SU-DHL-6 (cell line): ENCODE measurements around the gene SLC12A2.

Source experiments
- H2AFZ ChIP-seq: fragments of 200-600 bp; sonication (generic); 2 replicates; pipeline ENCODE4 v1.6.1; 2014; ENCODE audit warnings: low read depth, mild to moderate bottlenecking, moderate library complexity, mixed read lengths, antibody characterized with exemption, low read length; ENCODE audit not compliant: severe bottlenecking
- H3F3A ChIP-seq: fragments of 200-600 bp; shearing (Covaris generic); 2 replicates; pipeline ENCODE4 v1.6.0; 2016; ENCODE audit warnings: antibody characterized with exemption, mild to moderate bottlenecking; ENCODE audit not compliant: insufficient read depth
- H3K27ac ChIP-seq: fragments of 200-600 bp; sonication (generic); 2 replicates; pipeline ENCODE4 v1.5.1; 2016; ENCODE audit warnings: low read depth, mild to moderate bottlenecking, low read length, moderate library complexity, mixed read lengths
- H3K27me3 ChIP-seq: fragments of 200-600 bp; sonication (generic), shearing (Covaris generic); 2 replicates; pipeline ENCODE4 v1.6.0; 2014; ENCODE audit warnings: mild to moderate bottlenecking, low read length
- H3K36me3 ChIP-seq: fragments of 200-600 bp; sonication (generic); 2 replicates; pipeline ENCODE4 v1.6.1; 2014; ENCODE audit warnings: mild to moderate bottlenecking, low read length, mixed read lengths
- H3K4me2 ChIP-seq: fragments of 300-600, 200-600 bp; shearing (Covaris generic), sonication (generic); 2 replicates; pipeline ENCODE4 v1.6.0; 2014; ENCODE audit warnings: low read length, low read depth, mild to moderate bottlenecking; ENCODE audit not compliant: poor library complexity, severe bottlenecking
- H3K4me3 ChIP-seq: fragments of 200-600 bp; sonication (generic); 2 replicates; pipeline ENCODE4 v1.5.1; 2014; ENCODE audit warnings: antibody characterized with exemption, low read length, mild to moderate bottlenecking, mixed read lengths; ENCODE audit not compliant: insufficient read depth, poor library complexity, severe bottlenecking
- H3K79me2 ChIP-seq: fragments of 200-600 bp; sonication (generic); 2 replicates; pipeline ENCODE4 v1.6.1; 2014; ENCODE audit warnings: mild to moderate bottlenecking, low read length, moderate library complexity; ENCODE audit not compliant: insufficient read depth
- H3K9ac ChIP-seq: fragments of 200-600 bp; sonication (generic); 2 replicates; pipeline ENCODE4 v1.7.0; 2014; ENCODE audit warnings: mild to moderate bottlenecking, low read length
- H3K9me2 ChIP-seq: fragments of 200-600 bp; sonication (generic); replicated peaks from 2 replicates; pipeline ENCODE4 v1.6.1; 2014; ENCODE audit warnings: low read length; ENCODE audit not compliant: insufficient read depth
- H3K9me3 ChIP-seq: fragments of 200-600 bp; sonication (generic); 2 replicates; pipeline ENCODE4 v1.6.1; 2014; ENCODE audit warnings: low read length, mixed read lengths; ENCODE audit not compliant: insufficient read depth
- H4K20me1 ChIP-seq: fragments of 200-600 bp; sonication (generic); 2 replicates; pipeline ENCODE4 v1.6.1; 2014; ENCODE audit warnings: low read depth, mild to moderate bottlenecking, antibody characterized with exemption, low read length, moderate library complexity, mixed read lengths
- EZH2phosphoT487 ChIP-seq: fragments of 200-600 bp; sonication (generic), shearing (Covaris generic); conservative IDR thresholded peaks from 2 replicates; pipeline ENCODE4 v1.6.1; 2018; ENCODE audit warnings: mild to moderate bottlenecking, antibody characterized with exemption, low read length, moderate library complexity, mixed read lengths
- TF ChIP-seq, protein P1 (sequence below): fragments of 200-600 bp; sonication (generic); IDR thresholded peaks from one replicate; pipeline ENCODE4 v1.5.1; 2017; ENCODE audit warnings: antibody characterized with exemption, mild to moderate bottlenecking, low read length, moderate library complexity; ENCODE audit not compliant: insufficient read depth, poor library complexity, severe bottlenecking

The SLC12A2 gene

GRCh38 chr5:128038643-128039042 lies 44.9 kb upstream of the SLC12A2 start:
- Histone ChIP-seq H3K9ac (no peak overlapping the region), H3F3A (0 out of 2 replicates have a peak, but pooled peaks cover 7% of the 10 kb centered on the region), H4K20me1 (no peaks in the 10 kb centered on the region), H3K79me2 (peaks cover 11% of the 10 kb centered on the region), H3K27ac (no peak overlapping the region), H3K9me3 (peaks cover under 1% of the 10 kb centered on the region; the same call in 1 of the 2 replicates), H3K4me2 (no peak overlapping the region), H3K36me3 (peaks cover 3% of the 10 kb centered on the region), H3K9me2 (no peaks in the 10 kb centered on the region), H3K27me3 (no peaks in the 10 kb centered on the region), H3K4me3 (no peak overlapping the region), H2AFZ (no peak overlapping the region)
- TF ChIP-seq, protein P1, sequence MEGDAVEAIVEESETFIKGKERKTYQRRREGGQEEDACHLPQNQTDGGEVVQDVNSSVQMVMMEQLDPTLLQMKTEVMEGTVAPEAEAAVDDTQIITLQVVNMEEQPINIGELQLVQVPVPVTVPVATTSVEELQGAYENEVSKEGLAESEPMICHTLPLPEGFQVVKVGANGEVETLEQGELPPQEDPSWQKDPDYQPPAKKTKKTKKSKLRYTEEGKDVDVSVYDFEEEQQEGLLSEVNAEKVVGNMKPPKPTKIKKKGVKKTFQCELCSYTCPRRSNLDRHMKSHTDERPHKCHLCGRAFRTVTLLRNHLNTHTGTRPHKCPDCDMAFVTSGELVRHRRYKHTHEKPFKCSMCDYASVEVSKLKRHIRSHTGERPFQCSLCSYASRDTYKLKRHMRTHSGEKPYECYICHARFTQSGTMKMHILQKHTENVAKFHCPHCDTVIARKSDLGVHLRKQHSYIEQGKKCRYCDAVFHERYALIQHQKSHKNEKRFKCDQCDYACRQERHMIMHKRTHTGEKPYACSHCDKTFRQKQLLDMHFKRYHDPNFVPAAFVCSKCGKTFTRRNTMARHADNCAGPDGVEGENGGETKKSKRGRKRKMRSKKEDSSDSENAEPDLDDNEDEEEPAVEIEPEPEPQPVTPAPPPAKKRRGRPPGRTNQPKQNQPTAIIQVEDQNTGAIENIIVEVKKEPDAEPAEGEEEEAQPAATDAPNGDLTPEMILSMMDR: no peak
- TF ChIP-seq EZH2phosphoT487: no peak

GRCh38 chr5:128040927-128041326 lies 42.6 kb upstream of the SLC12A2 start:
- Histone ChIP-seq H3K27ac (no peak overlapping the region), H3F3A (0 out of 2 replicates have a peak, but pooled peaks cover 7% of the 10 kb centered on the region), H3K9ac (no peak overlapping the region), H3K9me2 (no peaks in the 10 kb centered on the region), H4K20me1 (no peaks in the 10 kb centered on the region), H3K27me3 (no peaks in the 10 kb centered on the region), H3K9me3 (no peaks in the 10 kb centered on the region), H3K4me3 (no peak overlapping the region), H2AFZ (no peak overlapping the region), H3K36me3 (peaks cover 3% of the 10 kb centered on the region), H3K79me2 (peaks cover 5% of the 10 kb centered on the region), H3K4me2 (no peak overlapping the region)
- TF ChIP-seq, protein P1: no peak
- no peak for TF ChIP-seq EZH2phosphoT487

DNA sequence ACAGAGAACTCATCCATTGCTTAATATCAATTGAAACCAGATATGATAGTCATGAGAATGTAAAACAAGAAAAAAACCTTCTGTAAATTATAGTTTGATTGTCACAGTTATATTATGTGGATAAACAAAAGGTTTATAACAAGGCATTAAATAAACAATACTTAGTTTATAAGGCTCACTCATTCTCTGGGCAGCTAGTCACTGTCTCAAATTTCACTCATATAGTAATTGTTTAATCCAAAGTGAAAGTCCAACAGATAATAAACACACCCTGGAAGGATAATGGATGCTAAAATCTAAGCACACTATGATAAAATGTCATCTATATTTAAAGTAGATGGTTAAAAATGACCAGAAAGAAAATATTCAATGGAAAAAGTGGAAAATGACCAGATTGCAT lies 30.8 kb upstream of the SLC12A2 start:
- H3K4me2 ChIP-seq: no peak overlapping the region
- H4K20me1 ChIP-seq: no peaks in the 10 kb centered on the region
- peaks cover 4% of the 10 kb centered on the region; the same call in 1 of the 2 replicates for H3K9me3 ChIP-seq
- H3F3A ChIP-seq: no peaks in the 10 kb centered on the region
- TF ChIP-seq, protein P1: no peak
- TF ChIP-seq EZH2phosphoT487: no peak
- H3K27ac ChIP-seq: no peak overlapping the region
- no peaks in the 10 kb centered on the region for H3K9me2 ChIP-seq
- peaks cover 24% of the 10 kb centered on the region for H3K36me3 ChIP-seq
- H3K79me2 ChIP-seq: no peaks in the 10 kb centered on the region
- H2AFZ ChIP-seq: no peak overlapping the region
- H3K27me3 ChIP-seq: no peaks in the 10 kb centered on the region
- no peak overlapping the region for H3K9ac ChIP-seq
- H3K4me3 ChIP-seq: no peak overlapping the region
